ENCODE data around the gene KCNT1.

DNA sequence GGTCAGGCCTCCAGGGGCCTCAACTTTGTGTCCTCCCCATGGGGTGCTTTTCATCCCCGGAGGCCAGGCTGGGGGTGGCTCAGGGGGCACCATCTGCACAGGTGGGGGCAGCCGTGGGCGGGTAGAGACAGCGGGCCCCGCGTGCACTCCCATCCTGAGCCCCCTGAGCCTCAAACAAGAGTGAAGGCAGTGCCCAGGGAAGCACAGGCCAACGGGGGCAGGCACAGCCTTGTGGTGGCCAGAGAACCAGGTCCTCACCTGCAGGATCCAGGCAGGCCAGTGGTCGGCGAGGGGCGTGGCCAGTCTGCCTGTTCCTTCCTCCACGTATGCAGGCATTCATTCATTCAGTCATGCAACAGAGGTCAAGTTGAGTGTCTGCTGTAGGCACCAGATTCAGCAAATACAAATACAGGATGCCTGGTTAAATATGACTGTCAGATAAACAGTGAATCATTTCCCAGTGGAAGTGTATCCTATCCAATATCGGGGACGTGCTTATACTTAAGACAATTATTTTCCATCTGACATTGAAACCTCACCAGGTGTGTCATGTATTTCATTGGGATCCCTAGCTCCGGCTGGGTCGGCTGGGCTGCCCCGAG, 22.3 kb downstream of the KCNT1 start:
- no peak for TF ChIP-seq GATA2 (IDR thresholded peaks at IDR 0.05; ENCODE audit: low read depth, low read length)
- TF ChIP-seq GATA3 (IDR thresholded peaks at IDR 0.05; ENCODE audit: low read depth, low read length): no peak
